Lower leg skin (tissue), 4 donors: ENCODE results near the gene SEMA4A. TPM values are rescaled to one million over a fixed set of nuclear protein-coding genes. Genes with fewer than 3 reads are reported as not detected.

Source experiments
- DNase-seq, 2 donors: peaks; one replicate each; pipeline ENCODE4 v3.0.0-alpha.2; 2019; ENCODE audit warnings: low spot score in 2 of 2
- H3K4me3 ChIP-seq: fragments of 200-600 bp; sonication (generic); 2 replicates; pipeline ENCODE4 v1.5.1; 2017; ENCODE audit warnings: mild to moderate bottlenecking, low read depth; ENCODE audit not compliant: poor library complexity, severe bottlenecking
- POLR2A ChIP-seq, 2 donors: fragments of 450-650 bp; IDR thresholded peaks; one replicate each; pipeline ENCODE4 v1.6.1; 2016 to 2017; ENCODE audit warnings: antibody characterized with exemption in 2 of 2, mild to moderate bottlenecking in 1 of 2, moderate library complexity in 1 of 2
- WGBS, 2 donors: methylation state at CpG; one replicate each; pipeline ENCODE4 v1.1.5; 2018; 5-methylcytosine and 5-hydroxymethylcytosine counted together
- intact Hi-C: fragments of 100-400 bp; cut with DNase I; formaldehyde crosslinking; loops from one replicate; pipeline ENCODE4 v1.15.0; 2023; ENCODE audit warnings: low total_unique reads
- total RNA-seq, 4 donors: library from RNA; depleted of rRNA; stranded (reverse); fragments of >200 nt; gene quantifications; one replicate each; pipeline ENCODE4 v1.1.0, GENCODE V29; 2016
- TF ChIP-seq, protein P1 (sequence below), 3 donors: fragments of 450-650 bp; IDR thresholded peaks; one replicate each; pipeline ENCODE4 v1.5.1; 2016; ENCODE audit warnings: antibody characterized with exemption in 3 of 3, mild to moderate bottlenecking in 3 of 3, moderate library complexity in 2 of 3

Gene SEMA4A
- total RNA-seq, 4 donors from 2014 or later, result 30.5 to 45.4 (median 41.4) TPM

DNA sequence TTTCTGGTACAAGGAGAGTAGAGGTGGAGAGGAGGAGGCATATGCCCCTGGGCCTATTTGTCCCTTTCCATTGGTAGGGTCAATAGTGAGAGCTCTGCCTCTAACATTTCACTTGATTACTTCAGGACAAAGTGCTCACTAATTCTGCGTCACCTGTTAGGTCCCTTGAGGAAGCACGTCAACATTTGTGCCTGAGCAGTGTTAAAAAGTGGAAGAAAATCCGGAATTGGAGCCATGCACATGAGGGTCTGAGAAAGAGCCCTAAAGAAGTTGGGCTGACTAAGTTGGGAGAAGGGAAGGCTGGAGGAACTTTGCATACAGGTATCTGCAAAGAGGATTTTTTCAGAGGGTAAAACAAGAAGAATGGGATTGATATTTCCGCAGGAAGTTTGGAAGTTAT lies 42.5 kb downstream of the SEMA4A start:
- TF ChIP-seq, protein P1, sequence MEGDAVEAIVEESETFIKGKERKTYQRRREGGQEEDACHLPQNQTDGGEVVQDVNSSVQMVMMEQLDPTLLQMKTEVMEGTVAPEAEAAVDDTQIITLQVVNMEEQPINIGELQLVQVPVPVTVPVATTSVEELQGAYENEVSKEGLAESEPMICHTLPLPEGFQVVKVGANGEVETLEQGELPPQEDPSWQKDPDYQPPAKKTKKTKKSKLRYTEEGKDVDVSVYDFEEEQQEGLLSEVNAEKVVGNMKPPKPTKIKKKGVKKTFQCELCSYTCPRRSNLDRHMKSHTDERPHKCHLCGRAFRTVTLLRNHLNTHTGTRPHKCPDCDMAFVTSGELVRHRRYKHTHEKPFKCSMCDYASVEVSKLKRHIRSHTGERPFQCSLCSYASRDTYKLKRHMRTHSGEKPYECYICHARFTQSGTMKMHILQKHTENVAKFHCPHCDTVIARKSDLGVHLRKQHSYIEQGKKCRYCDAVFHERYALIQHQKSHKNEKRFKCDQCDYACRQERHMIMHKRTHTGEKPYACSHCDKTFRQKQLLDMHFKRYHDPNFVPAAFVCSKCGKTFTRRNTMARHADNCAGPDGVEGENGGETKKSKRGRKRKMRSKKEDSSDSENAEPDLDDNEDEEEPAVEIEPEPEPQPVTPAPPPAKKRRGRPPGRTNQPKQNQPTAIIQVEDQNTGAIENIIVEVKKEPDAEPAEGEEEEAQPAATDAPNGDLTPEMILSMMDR (IDR thresholded peaks at IDR 0.05), result no peak
- TF ChIP-seq POLR2A (IDR thresholded peaks at IDR 0.05), result no peak
- WGBS, 2 donors, result 63 to 69% methylated on average over 4 of the region's 4 CpGs
- intact Hi-C loops, result no loop called here
- DNase-seq, result no peak
- H3K4me3 ChIP-seq, result no peak overlapping the region

GRCh38 chr1:156196445-156196844 lies 43.1 kb downstream of the SEMA4A start:
- intact Hi-C loops, result no loop called here
- no peak for DNase-seq
- no peak for TF ChIP-seq POLR2A (IDR thresholded peaks at IDR 0.05)
- TF ChIP-seq, protein P1 (IDR thresholded peaks at IDR 0.05), result no peak
- H3K4me3 ChIP-seq, result no peak overlapping the region
- WGBS, 2 donors, result 63 to 64% methylated on average over 2 of the region's 2 CpGs

- no peak overlapping the region for H3K4me3 ChIP-seq
- 85 to 89% methylated on average over 5 of the region's 5 CpGs for WGBS, 2 donors
- TF ChIP-seq, protein P1 (IDR thresholded peaks at IDR 0.05), result no peak
- TF ChIP-seq POLR2A (IDR thresholded peaks at IDR 0.05), result no peak
- intact Hi-C loops, result no loop called here
- DNase-seq, result no peak
Observed at GRCh38 chr1:156198831-156199349, 45.5 kb downstream of the SEMA4A start.

- 95 to 98% methylated on average over 8 of the region's 8 CpGs for WGBS, 2 donors
- TF ChIP-seq, protein P1 (IDR thresholded peaks at IDR 0.05), result no peak
- TF ChIP-seq POLR2A (IDR thresholded peaks at IDR 0.05), result no peak
- no peak overlapping the region for H3K4me3 ChIP-seq
- no peak for DNase-seq
- intact Hi-C loops, result loop anchor here (10.0 kb wide), 1 partner anchor 45 kb away; the partner anchor contains the start of gene SEMA4A
Observed at GRCh38 chr1:156200044-156200443, 46.7 kb downstream of the SEMA4A start.

DNA sequence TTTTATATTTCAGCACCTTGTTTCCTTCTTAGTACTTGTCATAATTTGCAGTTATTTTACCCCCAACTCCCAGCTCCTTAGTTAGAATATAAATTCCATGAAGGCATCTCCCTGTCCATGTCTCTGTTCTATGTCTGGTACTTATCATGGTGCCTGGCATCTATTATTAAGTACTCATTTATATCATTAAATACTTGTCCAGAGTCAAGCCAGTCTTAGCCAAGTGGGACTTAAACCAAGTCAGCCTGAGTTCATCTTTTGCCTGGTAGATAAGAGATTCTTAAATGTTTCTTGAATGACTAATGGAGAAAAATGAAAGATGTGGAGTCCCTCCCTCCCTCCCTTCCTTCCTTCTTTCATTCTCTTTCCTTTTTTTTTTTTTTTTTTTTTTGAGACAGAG lies 49.9 kb downstream of the SEMA4A start:
- DNase-seq, result no peak
- no peak for TF ChIP-seq POLR2A (IDR thresholded peaks at IDR 0.05)
- TF ChIP-seq, protein P1 (IDR thresholded peaks at IDR 0.05), result no peak
- intact Hi-C loops, result loop anchor here (10.0 kb wide), 1 partner anchor 49 kb away; the partner anchor contains the start of gene SEMA4A
- H3K4me3 ChIP-seq, result no peak overlapping the region

GRCh38 chr1:156204686-156205085 lies 51.3 kb downstream of the SEMA4A start:
- no peak for TF ChIP-seq POLR2A (IDR thresholded peaks at IDR 0.05)
- TF ChIP-seq, protein P1 (IDR thresholded peaks at IDR 0.05), result no peak
- intact Hi-C loops, result loop anchor here (10.0 kb wide), 1 partner anchor 50 kb away; the partner anchor contains the start of gene SEMA4A
- no peak for DNase-seq
- WGBS, 2 donors, result 90 to 93% methylated on average over 3 of the region's 3 CpGs
- no peak overlapping the region for H3K4me3 ChIP-seq
